Ovary (tissue), 9 donors: Measurements from ENCODE around the gene NPAS3. TPM values are rescaled to one million over a fixed set of nuclear protein-coding genes. Genes with fewer than 3 reads are reported as not detected.
A peak's percentile ranks its signal among the peaks of the same experiment; 100 is the strongest.

ENCODE experiments used
- DNase-seq, 5 donors: peaks; one replicate each; pipeline ENCODE4 v3.0.0-alpha.2; 2019 to 2020
- H3K27ac ChIP-seq, 2 donors: fragments of 200-600 bp; one replicate each; pipeline versions ENCODE4 v1.5.1 to v1.8.0; 2019 to 2022
- H3K27me3 ChIP-seq: fragments of 200-600 bp; one replicate; pipeline ENCODE4 v1.8.0; 2022
- H3K36me3 ChIP-seq: fragments of 200-600 bp; sonication (generic); one replicate; pipeline ENCODE4 v1.5.1; 2019
- H3K4me1 ChIP-seq: one replicate; pipeline ENCODE4 v1.8.1; 2013; ENCODE audit warnings: mild to moderate bottlenecking, moderate library complexity; ENCODE audit not compliant: insufficient read depth
- H3K4me3 ChIP-seq: fragments of 200-600 bp; sonication (generic); one replicate; pipeline ENCODE4 v1.5.1; 2017
- H3K9me3 ChIP-seq, 2 donors: fragments of 200-600 bp in 1 of 2; sonication (generic) in 1 of 2; one replicate each; pipeline versions ENCODE4 v1.5.1 to v1.8.1; 2013 to 2019; ENCODE audit warnings: mild to moderate bottlenecking in 1 of 2, moderate library complexity in 1 of 2
- CTCF ChIP-seq, 3 donors: fragments of 450-650 bp in 2 of 3; fragments of 200-600 bp in 1 of 3; IDR thresholded peaks; one replicate each; pipeline versions ENCODE4 v1.5.1 to v1.8.0; 2016 to 2022; ENCODE audit warnings: antibody characterized with exemption in 3 of 3, mild to moderate bottlenecking in 1 of 3
- EP300 ChIP-seq: sonication (generic); formaldehyde crosslinking; IDR thresholded peaks from one replicate; pipeline ENCODE4 v1.6.1; 2017; ENCODE audit warnings: antibody characterized with exemption
- POLR2A ChIP-seq: fragments of 450-650 bp; IDR thresholded peaks from one replicate; pipeline ENCODE4 v1.6.1; 2017; ENCODE audit warnings: antibody characterized with exemption, mild to moderate bottlenecking, moderate library complexity
- WGBS, 3 donors: extraction: QIAGEN DNeasy Blood & Tissue Kit in 1 of 3; methylation state at CpG; one replicate each; pipeline versions ENCODE4 v1.1.5 to v1.1.7; 2013 to 2017; 5-methylcytosine and 5-hydroxymethylcytosine counted together
- intact Hi-C, 4 donors: fragments of 100-400 bp; cut with DNase I; formaldehyde crosslinking; loops; one replicate each; pipeline versions ENCODE4 v1.11.0 to v1.15.1; 2022 to 2023
- polyA plus RNA-seq, 2 donors: library from polyadenylated mRNA; stranded (reverse); fragments of 200-250 nt in 1 of 2; fragments of 350-450 nt in 1 of 2; fragmentation: Illumina TruSeq in 1 of 2; extraction: RNeasy Lipid Tissue Mini Kit (QIAGEN cat#74804) in 1 of 2; gene quantifications; one replicate each; pipeline ENCODE4 v1.2.3, GENCODE V29; 2013 to 2014
- total RNA-seq, 7 donors: library from RNA; depleted of rRNA in 2 of 7; stranded (reverse); fragments of >200 nt in 2 of 7; fragmentation: NEBNext Ultra II Directional in 3 of 7; extraction: Animal tissue kit (Norgen Biotek cat#: 25700) in 3 of 7; gene quantifications; one replicate each; pipeline versions ENCODE4 v1.1.0 to v1.2.4, GENCODE V29; 2016 to 2023
- donor health status: DM: no; HTN: no; CAD: no; lungs with moderate emphysema.
- donor health status: DM: no; HTN: no; CAD: no.
- donor health status: Bipolar disorder and iron deficiency.
- donor health status: DM: yes; HTN: yes; CAD: no.
- donor health status: DM: no; HTN: no; CAD: no.
- donor health status: DM: yes; HTN: yes; CAD: no.

Gene NPAS3
- total and polyA plus RNA-seq, 9 donors, result 1.9 to 15.4 (median 11.4) TPM

GRCh38 chr14:32934881-32935633 is 3.6 kb upstream of the NPAS3 start:
- intact Hi-C loops, result loop anchor here in 1 of 4 donors (10.0 kb wide), 1 partner anchor 860 kb away; the partner anchor contains the start of gene ARHGAP5
- no peaks in the 10 kb centered on the region for H3K27me3 ChIP-seq
- 4 to 9% (median 6%) methylated on average over 22 to 42 of the region's 42 CpGs for WGBS, 3 donors
- TF ChIP-seq POLR2A, result no peak
- TF ChIP-seq CTCF (IDR thresholded peaks at IDR 0.05), result no peak
- no peak for TF ChIP-seq EP300
- peak overlapping the region; percentile 33 for H3K4me3 ChIP-seq
- no peaks in the 10 kb centered on the region for H3K36me3 ChIP-seq
- H3K4me1 ChIP-seq, result peaks cover 8% of the 10 kb centered on the region
- H3K27ac ChIP-seq, result no peak overlapping the region
- DNase-seq, result peak in 3 of 5 donors; percentile 23 to 34 (median 28)
- no peaks in the 10 kb centered on the region for H3K9me3 ChIP-seq

GRCh38 chr14:32939254-32940065 is 781 bp downstream of the NPAS3 start:
- DNase-seq, result peak; percentile 81 to 86 (median 85)
- no peak for TF ChIP-seq EP300
- TF ChIP-seq CTCF (IDR thresholded peaks at IDR 0.05), result no peak
- TF ChIP-seq POLR2A, result no peak
- no peaks in the 10 kb centered on the region for H3K9me3 ChIP-seq
- H3K27ac ChIP-seq, result peak overlapping the region; percentile 78 to 85
- 0% methylated on average over 77 to 80 of the region's 80 CpGs for WGBS, 3 donors
- no peaks in the 10 kb centered on the region for H3K36me3 ChIP-seq
- H3K27me3 ChIP-seq, result no peaks in the 10 kb centered on the region
- peak overlapping the region; percentile 72 for H3K4me3 ChIP-seq
- intact Hi-C loops, result loop anchor here in 2 of 4 donors (2.0 to 10.0 kb wide), 2 partner anchors 853 to 865 kb away; partner anchors contain the start of gene ARHGAP5 (in 1 of the 2)
- peaks cover 2% of the 10 kb centered on the region for H3K4me1 ChIP-seq

- Histone ChIP-seq H3K36me3 (no peaks in the 10 kb centered on the region), H3K4me1 (peaks cover under 1% of the 10 kb centered on the region), H3K4me3 (peak overlapping the region; percentile 72), H3K9me3 (no peaks in the 10 kb centered on the region), H3K27ac (peak overlapping the region; percentile 78 to 85), H3K27me3 (no peaks in the 10 kb centered on the region)
- TF ChIP-seq POLR2A, result no peak
- TF ChIP-seq EP300, result no peak
- TF ChIP-seq CTCF (IDR thresholded peaks at IDR 0.05), result no peak
- 36 to 38% (median 38%) methylated on average over 13 of the region's 13 CpGs for WGBS, 3 donors
- DNase-seq, result no peak
- intact Hi-C loops, result no loop called here
Measured at GRCh38 chr14:32940066-32940651, 1.5 kb downstream of the NPAS3 start.
